ENCODE measurements around the gene NPTXR. TPM values are rescaled to one million over a fixed set of nuclear protein-coding genes. Genes with fewer than 3 reads are reported as not detected.

NPTXR gene
- total and polyA plus RNA-seq, 3 donors from 2014 or later, result 3.9 to 14.1 (median 12.6) TPM

DNA sequence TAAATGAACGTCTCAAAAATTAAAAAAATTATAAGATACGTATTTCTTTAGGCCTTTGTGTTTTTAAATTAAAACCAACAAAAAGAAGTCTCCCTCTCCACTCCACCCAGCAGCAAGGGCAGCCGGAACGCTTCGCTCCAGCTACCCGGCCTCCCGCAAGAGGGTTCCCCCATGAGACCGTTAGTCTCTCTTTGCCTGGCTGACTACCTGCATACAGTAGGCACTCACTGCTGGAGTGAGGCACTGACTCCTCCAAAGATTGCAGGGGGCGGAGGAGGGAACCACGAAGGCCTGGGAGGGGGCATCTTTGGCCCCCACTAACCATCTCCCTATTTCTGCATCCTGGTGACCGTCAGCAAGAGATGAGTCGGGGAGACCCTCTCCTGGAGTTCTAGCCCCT, 18.1 kb upstream of the NPTXR start:
- Histone ChIP-seq H3K27me3 (no peaks in the 10 kb centered on the region), H3K27ac (no peak overlapping the region), H3K9me3 (no peaks in the 10 kb centered on the region), H3K36me3 (ENCODE audit: low read depth, missing control alignments) (no peaks in the 10 kb centered on the region), H3K4me3 (no peak overlapping the region), H3K4me1 (peaks cover 31% of the 10 kb centered on the region)
- TF ChIP-seq, protein P1, sequence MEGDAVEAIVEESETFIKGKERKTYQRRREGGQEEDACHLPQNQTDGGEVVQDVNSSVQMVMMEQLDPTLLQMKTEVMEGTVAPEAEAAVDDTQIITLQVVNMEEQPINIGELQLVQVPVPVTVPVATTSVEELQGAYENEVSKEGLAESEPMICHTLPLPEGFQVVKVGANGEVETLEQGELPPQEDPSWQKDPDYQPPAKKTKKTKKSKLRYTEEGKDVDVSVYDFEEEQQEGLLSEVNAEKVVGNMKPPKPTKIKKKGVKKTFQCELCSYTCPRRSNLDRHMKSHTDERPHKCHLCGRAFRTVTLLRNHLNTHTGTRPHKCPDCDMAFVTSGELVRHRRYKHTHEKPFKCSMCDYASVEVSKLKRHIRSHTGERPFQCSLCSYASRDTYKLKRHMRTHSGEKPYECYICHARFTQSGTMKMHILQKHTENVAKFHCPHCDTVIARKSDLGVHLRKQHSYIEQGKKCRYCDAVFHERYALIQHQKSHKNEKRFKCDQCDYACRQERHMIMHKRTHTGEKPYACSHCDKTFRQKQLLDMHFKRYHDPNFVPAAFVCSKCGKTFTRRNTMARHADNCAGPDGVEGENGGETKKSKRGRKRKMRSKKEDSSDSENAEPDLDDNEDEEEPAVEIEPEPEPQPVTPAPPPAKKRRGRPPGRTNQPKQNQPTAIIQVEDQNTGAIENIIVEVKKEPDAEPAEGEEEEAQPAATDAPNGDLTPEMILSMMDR (IDR thresholded peaks at IDR 0.05), result no peak
- no peak for TF ChIP-seq POLR2A (IDR thresholded peaks at IDR 0.05)
- intact Hi-C loops (cut with DNase I; ENCODE audit: low total_unique reads), result loop anchor here (10.0 kb wide), 1 partner anchor 143 kb away; no protein-coding TSS in a partner anchor
- WGBS, 2 donors, result 56 to 61% methylated on average over 12 of the region's 12 CpGs
- DNase-seq, result no peak

DNA sequence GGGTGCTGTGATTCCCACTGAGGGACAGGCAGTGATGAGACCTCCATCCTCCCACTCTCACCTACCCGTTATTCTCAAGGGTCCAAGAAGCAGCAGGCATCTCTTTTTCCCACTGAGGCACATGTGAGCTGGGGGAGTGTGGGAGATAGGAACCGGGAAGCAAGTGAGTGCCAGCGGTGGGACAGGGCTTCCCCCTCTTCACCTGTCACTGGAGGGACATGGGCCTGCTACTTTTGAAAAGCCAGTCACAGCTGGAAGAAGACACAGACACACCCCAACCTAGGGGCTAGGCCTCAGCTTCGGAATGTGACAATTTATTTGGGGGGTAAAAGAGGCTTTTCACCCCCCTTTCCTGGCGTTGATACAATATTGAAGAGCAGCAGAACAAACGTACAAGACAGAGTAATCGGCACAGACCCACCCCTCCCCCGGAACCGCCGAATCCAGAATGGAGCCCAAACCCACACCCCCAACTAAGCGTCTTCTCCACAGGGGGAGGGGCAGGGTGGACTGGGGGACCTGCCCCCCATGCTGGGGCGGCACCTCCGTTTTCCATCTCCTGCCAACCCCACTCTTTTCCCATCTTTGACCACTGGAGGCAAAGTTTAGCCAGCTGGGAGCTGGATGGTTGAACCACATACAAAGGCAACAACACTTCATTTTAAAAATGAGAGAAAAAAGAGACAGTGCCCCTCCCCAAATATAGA, 17.5 kb upstream of the NPTXR start:
- TF ChIP-seq, protein P1 (IDR thresholded peaks at IDR 0.05), result no peak
- no peak for TF ChIP-seq POLR2A (IDR thresholded peaks at IDR 0.05)
- DNase-seq, result no peak
- peaks cover 30% of the 10 kb centered on the region for H3K4me1 ChIP-seq
- no peaks in the 10 kb centered on the region for H3K36me3 ChIP-seq (ENCODE audit: low read depth, missing control alignments)
- no peak overlapping the region for H3K4me3 ChIP-seq
- WGBS, 2 donors, result 51 to 59% methylated on average over 9 to 13 of the region's 13 CpGs
- intact Hi-C loops (cut with DNase I; ENCODE audit: low total_unique reads), result loop anchor here (10.0 kb wide), 1 partner anchor 143 kb away; no protein-coding TSS in a partner anchor
- no peak overlapping the region for H3K27ac ChIP-seq
- H3K27me3 ChIP-seq, result no peaks in the 10 kb centered on the region
- no peaks in the 10 kb centered on the region for H3K9me3 ChIP-seq

DNA sequence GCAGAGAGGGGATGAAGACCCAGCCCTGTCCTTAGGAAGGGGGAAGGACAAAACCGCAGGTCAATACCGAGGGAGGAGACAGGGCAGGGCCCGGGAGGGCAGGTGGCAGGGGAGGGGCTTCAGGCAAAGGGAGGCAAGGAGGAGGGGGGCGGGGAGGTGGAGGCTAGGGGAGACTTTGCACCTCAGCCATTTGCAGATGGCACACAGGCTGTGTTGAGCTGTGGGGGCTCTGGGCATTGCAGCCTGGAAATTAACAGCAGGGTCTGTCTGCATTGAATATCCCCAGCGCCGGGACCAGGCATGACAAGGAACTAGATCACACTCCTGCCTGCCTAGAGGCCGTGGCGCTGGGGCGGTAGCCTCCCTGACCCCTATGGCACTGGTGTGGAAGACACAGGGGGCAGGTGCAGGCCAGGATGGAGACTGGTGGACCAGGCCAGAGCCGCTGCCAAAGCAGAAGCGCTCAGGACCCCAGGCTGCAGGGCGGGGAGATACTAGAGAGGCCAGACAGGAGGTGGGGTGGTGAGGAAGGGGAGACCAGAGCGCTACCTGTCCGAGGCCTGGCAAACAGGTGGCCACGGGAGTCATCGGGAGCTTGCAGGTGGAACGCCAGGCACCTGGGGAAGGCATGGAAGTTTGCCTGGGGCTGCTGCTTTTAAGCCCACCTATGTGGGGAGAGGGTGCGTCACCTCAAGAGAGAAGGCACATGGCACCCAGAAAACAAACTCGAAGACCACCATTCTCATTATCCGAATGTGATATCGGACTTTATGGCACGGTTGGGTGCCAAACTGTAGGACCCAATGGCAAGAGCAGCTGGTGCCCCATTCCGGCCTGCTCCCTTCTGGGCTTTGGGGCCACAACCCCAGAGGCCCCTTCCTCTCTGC, 16.7 kb upstream of the NPTXR start:
- Histone ChIP-seq H3K9me3 (no peaks in the 10 kb centered on the region), H3K36me3 (ENCODE audit: low read depth, missing control alignments) (no peaks in the 10 kb centered on the region), H3K27ac (no peak overlapping the region), H3K27me3 (no peaks in the 10 kb centered on the region), H3K4me3 (no peak overlapping the region), H3K4me1 (peaks cover 24% of the 10 kb centered on the region)
- intact Hi-C loops (cut with DNase I; ENCODE audit: low total_unique reads), result loop anchor here (10.0 kb wide), 1 partner anchor 144 kb away; no protein-coding TSS in a partner anchor
- TF ChIP-seq, protein P1 (IDR thresholded peaks at IDR 0.05), result no peak
- TF ChIP-seq POLR2A (IDR thresholded peaks at IDR 0.05), result no peak
- WGBS, 2 donors, result 61 to 71% methylated on average over 16 to 23 of the region's 23 CpGs
- DNase-seq, result no peak

DNA sequence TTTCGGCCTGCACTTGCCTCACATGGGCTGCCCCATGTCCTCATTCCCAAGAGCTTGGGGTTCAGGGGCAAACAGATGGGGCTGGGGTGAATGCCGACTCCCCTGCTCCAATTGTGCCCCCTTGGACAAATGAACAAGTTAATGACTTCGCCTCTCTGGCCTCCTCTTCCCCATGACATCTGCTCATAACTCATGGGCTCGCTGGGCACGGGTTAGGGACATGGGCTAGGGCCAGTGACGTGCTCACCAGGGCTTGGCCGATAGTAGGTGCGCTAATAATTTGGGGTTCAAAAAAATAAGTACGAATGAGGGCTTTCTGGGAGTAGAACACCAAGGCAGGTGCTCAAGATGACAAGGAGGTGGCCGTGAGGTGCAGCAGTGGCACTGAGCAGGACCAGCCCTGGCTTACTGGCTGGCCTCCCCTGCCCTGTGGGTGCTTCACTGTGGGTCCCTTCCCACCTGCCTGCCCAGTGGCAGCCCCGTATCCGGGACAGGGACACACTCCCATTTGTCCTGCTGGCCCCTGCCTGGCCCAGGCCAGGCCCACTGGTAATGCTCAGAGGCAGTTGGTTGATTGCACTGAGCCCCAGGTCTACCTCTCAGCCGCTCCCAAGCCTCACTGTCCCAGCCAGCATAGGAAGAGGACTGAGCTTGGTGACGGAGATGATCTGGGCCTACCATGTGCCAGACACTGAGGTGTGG, 15.9 kb upstream of the NPTXR start:
- no peak for DNase-seq

More for the DNA sequence above, 15.9 kb upstream of the NPTXR start:
- H3K36me3 ChIP-seq (ENCODE audit: low read depth, missing control alignments), result no peaks in the 10 kb centered on the region
- intact Hi-C loops (cut with DNase I; ENCODE audit: low total_unique reads), result loop anchor here (10.0 kb wide), 2 partner anchors 95 to 145 kb away; no protein-coding TSS in a partner anchor
- peaks cover 16% of the 10 kb centered on the region for H3K4me1 ChIP-seq
- WGBS, 2 donors, result 82 to 86% methylated on average over 13 to 14 of the region's 14 CpGs
- no peaks in the 10 kb centered on the region for H3K9me3 ChIP-seq
- no peak for TF ChIP-seq POLR2A (IDR thresholded peaks at IDR 0.05)
- TF ChIP-seq, protein P1 (IDR thresholded peaks at IDR 0.05), result no peak
- no peaks in the 10 kb centered on the region for H3K27me3 ChIP-seq
- H3K4me3 ChIP-seq, result no peak overlapping the region
- no peak overlapping the region for H3K27ac ChIP-seq
